GM12873 (cell line): Measurements from ENCODE around the gene SPAG17.

ENCODE experiments used
- CTCF ChIP-seq: IDR thresholded peaks from 2 replicates; pipeline ENCODE4 v1.5.1; 2012; ENCODE audit warnings: low read depth, mild to moderate bottlenecking, moderate library complexity, low read length, control low read depth; ENCODE audit not compliant: insufficient read depth; ENCODE audit errors: missing control alignments

The SPAG17 gene

DNA sequence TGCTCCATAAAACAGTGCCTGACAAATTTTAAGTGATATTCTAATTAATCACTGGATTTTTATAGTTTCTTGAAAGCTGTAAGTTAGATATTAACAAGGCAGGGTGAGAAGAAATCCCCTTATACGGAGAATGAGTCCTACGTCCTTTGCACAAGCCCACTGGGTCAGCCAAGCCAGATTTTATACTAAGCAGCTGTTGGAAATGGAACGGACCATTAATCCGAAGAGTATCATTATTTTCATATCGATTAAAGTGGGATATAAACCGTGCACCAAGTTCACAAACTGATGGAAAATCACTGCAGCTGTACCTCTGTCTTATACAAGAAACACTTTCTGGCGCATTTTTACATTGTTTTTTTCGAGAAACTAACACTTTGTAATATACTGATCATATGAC lies 35.2 kb downstream of the SPAG17 start:
- no peak for TF ChIP-seq CTCF

- no peak for TF ChIP-seq CTCF
These were observed 37.0 kb downstream of the SPAG17 start for GRCh38 chr1:118148034-118148433.

DNA sequence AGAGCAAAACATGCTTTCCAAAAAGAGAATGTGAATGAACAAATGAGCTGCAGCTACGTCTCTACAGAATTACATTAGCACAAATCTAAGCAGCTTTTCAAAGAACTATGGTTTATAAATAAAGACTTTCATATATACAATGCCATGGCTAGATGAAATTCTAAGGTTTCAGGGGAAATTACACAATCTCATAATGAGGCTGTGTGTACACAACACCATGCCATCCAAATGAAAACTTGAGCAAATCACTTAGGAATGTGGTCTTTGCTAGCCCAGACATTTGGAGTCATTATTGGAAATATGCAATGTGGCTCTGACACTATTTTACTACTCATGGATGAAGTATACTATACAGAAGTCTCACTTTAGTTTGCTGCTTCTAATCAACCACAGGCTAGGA lies 37.5 kb downstream of the SPAG17 start:
- TF ChIP-seq CTCF = no peak

- no peak for TF ChIP-seq CTCF
These were observed 39.3 kb downstream of the SPAG17 start for GRCh38 chr1:118145721-118146120.

DNA sequence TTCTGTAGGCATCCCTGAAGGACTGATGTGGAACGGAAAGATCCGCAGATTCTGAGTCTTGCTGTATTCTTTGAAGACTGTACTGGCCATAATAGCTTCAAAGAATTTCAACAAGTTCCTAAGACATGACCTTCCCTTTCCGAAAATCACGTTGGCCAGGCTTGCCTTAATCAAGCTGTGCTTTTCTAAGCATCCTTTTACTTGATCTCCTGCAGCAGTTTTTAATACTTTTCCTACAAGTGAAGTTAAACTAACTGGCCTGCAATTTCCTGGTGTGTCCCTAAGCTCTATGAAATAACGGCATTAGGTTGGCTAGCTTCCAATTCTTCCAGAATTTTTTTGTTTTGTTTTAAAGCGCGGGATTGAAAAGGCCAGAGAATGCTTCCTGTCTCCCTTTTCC lies 40.3 kb downstream of the SPAG17 start:
- no peak for TF ChIP-seq CTCF

DNA sequence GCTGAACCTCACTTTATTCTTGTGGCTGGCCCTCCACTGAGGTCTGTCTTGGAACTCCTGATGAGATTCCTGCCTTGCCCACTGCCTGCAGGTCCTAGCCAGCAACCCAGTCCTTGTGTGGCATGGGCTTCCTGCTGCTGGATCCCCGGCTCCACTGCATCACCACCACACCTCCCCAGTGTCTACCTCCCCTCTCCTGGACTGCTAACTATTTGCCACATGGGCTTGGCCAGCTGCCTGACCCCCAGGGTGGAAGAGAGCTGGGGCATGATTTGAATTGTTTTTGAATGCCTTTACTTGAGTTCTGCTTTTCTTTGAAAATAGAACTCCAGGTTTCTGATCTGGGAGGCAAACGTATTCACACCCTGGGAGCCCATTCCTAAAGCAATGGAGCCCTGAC lies 41.2 kb downstream of the SPAG17 start:
- no peak for TF ChIP-seq CTCF

- TF ChIP-seq CTCF = no peak
These were observed 41.9 kb downstream of the SPAG17 start for GRCh38 chr1:118143121-118143520.
